ENCODE results near the gene ITPR1.
A peak's percentile ranks its signal among the peaks of the same experiment; 100 is the strongest.

ITPR1 gene

GRCh38 chr3:4721511-4721911 lies 228.4 kb downstream of the ITPR1 start:
- DNase-seq (ENCODE audit: low spot score): no peak

GRCh38 chr3:4722103-4722502 lies 229.0 kb downstream of the ITPR1 start:
- peak; percentile 57 for DNase-seq (ENCODE audit: low spot score)

GRCh38 chr3:4724051-4724629 lies 231.0 kb downstream of the ITPR1 start:
- no peak for DNase-seq (ENCODE audit: low spot score)

GRCh38 chr3:4726549-4726948 lies 233.4 kb downstream of the ITPR1 start:
- DNase-seq (ENCODE audit: low spot score): no peak

GRCh38 chr3:4729061-4729973 lies 236.2 kb downstream of the ITPR1 start:
- DNase-seq (ENCODE audit: low spot score): no peak

GRCh38 chr3:4730719-4731118 lies 237.6 kb downstream of the ITPR1 start:
- no peak for DNase-seq (ENCODE audit: low spot score)

GRCh38 chr3:4731543-4732111 lies 238.5 kb downstream of the ITPR1 start:
- DNase-seq (ENCODE audit: low spot score): no peak

- DNase-seq (ENCODE audit: low spot score): no peak
These were observed 239.8 kb downstream of the ITPR1 start for GRCh38 chr3:4732925-4733324.

- DNase-seq (ENCODE audit: low spot score): no peak
These were observed 241.3 kb downstream of the ITPR1 start for GRCh38 chr3:4734454-4734853.

GRCh38 chr3:4735243-4735642 lies 242.1 kb downstream of the ITPR1 start:
- DNase-seq (ENCODE audit: low spot score): no peak

- DNase-seq (ENCODE audit: low spot score): peak; percentile 19
These were observed 243.2 kb downstream of the ITPR1 start for GRCh38 chr3:4736284-4736861.

- peak; percentile 23 for DNase-seq (ENCODE audit: low spot score)
These were observed 245.7 kb downstream of the ITPR1 start for GRCh38 chr3:4738737-4739274.

GRCh38 chr3:4739289-4740236 lies 246.4 kb downstream of the ITPR1 start:
- DNase-seq (ENCODE audit: low spot score): peak; percentile 77

GRCh38 chr3:4740397-4741105 lies 247.4 kb downstream of the ITPR1 start:
- DNase-seq (ENCODE audit: low spot score): no peak

- no peak for DNase-seq (ENCODE audit: low spot score)
These were observed 247.9 kb downstream of the ITPR1 start for GRCh38 chr3:4741106-4741403.

GRCh38 chr3:4741404-4742307 lies 248.5 kb downstream of the ITPR1 start:
- DNase-seq (ENCODE audit: low spot score): no peak

GRCh38 chr3:4742359-4742758 lies 249.2 kb downstream of the ITPR1 start:
- DNase-seq (ENCODE audit: low spot score): no peak

- no peak for DNase-seq (ENCODE audit: low spot score)
These were observed 250.2 kb downstream of the ITPR1 start for GRCh38 chr3:4743371-4743770.

- DNase-seq (ENCODE audit: low spot score): no peak
These were observed 251.5 kb downstream of the ITPR1 start for GRCh38 chr3:4744405-4745234.
